GM13976 (cell line): ENCODE data around the gene CDADC1.
"Not testable (repeated sequence)": the region's sequence is repeated elsewhere in the genome, so short reads cannot be mapped to it uniquely, and the experiment has no call there.

ENCODE experiments used
- DNase-seq: peaks from one replicate; pipeline ENCODE4 v3.0.0; 2012; ENCODE audit warnings: low spot score
- CTCF ChIP-seq: IDR thresholded peaks from 2 replicates; pipeline ENCODE4 v1.5.1; 2012; ENCODE audit warnings: borderline replicate concordance, mild to moderate bottlenecking; ENCODE audit not compliant: insufficient read depth; ENCODE audit errors: extremely low read depth, missing control alignments, control extremely low read depth
- in situ Hi-C: fragments of 300-500 bp; cut with MboI; formaldehyde crosslinking; loops from one replicate; pipeline ENCODE4 v1.12.0; 2022; ENCODE audit warnings: low sequenced_read_pairs, mixed read lengths, inconsistent platforms; ENCODE audit not compliant: unreplicated experiment

CDADC1 gene

GRCh38 chr13:49326222-49326917 lies 78.6 kb downstream of the CDADC1 start:
- in situ Hi-C loops, result no loop called here
- DNase-seq, result no peak
- TF ChIP-seq CTCF, result no peak

- in situ Hi-C loops, DNase-seq: not testable (repeated sequence)
Observed at GRCh38 chr13:49327145-49327544, 79.4 kb downstream of the CDADC1 start.

- no peak for TF ChIP-seq CTCF
- DNase-seq, result no peak
- in situ Hi-C loops, result no loop called here
Observed at GRCh38 chr13:49329831-49330545, 82.3 kb downstream of the CDADC1 start.

- in situ Hi-C loops, result no loop called here
- no peak for DNase-seq
- no peak for TF ChIP-seq CTCF
Observed at GRCh38 chr13:49330546-49330864, 82.8 kb downstream of the CDADC1 start.

- no peak for TF ChIP-seq CTCF
- in situ Hi-C loops, result no loop called here
- DNase-seq, result no peak
Observed at GRCh38 chr13:49336655-49337054, 88.9 kb downstream of the CDADC1 start.

GRCh38 chr13:49340161-49340560 lies 92.4 kb downstream of the CDADC1 start:
- in situ Hi-C loops, result no loop called here
- no peak for TF ChIP-seq CTCF
- no peak for DNase-seq

GRCh38 chr13:49341517-49341916 lies 93.8 kb downstream of the CDADC1 start:
- TF ChIP-seq CTCF, result no peak
- in situ Hi-C loops, result no loop called here
- DNase-seq, result no peak
